GM19099 (cell line): Measurements from ENCODE around the gene PLD4.

Experiments
- POLR2A ChIP-seq: IDR thresholded peaks from 3 replicates; pipeline ENCODE4 v1.6.1; 2011; ENCODE audit warnings: low read depth; ENCODE audit not compliant: insufficient read length; ENCODE audit errors: extremely low read depth

PLD4 gene

DNA sequence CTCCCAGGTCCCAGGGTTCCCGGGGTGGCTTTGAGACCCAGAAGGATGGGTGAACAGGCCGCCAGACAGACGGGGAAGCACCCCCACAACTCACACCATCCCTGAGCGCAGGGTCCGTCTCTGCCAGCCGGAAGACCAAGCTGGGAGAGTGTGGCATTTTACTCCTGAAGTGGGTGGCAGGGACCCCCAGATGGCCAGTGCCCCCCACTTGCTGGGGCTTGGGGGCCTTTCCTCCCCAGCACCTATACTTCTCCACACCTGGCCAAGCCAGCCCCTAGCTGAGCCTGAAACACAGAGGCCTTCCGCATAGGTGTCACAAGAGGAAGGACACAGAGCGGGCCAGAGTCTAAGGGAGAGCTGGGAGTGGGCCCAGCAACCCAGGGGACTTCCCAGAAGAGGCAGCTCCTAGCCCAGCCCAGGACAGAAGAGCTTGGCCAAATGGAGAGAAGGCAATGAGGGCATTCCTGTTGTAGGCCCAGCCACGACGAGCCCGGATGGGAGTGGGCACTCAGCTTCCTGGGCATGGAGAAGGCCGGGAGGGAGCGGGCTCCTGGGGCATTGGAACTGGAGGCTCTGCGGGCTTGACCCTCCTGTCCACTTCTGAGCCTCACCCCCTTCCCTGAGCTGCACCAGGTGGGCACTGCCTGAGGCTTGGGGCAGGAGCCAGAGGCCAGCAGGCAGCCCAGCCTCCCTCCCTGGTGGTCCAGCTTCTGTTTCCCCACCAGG lies 50.1 kb downstream of the PLD4 start:
- TF ChIP-seq POLR2A: no peak

GRCh38 chr14:104975481-104976197 lies 51.0 kb downstream of the PLD4 start:
- no peak for TF ChIP-seq POLR2A

- TF ChIP-seq POLR2A: no peak
Measured at GRCh38 chr14:104976198-104977007, 51.7 kb downstream of the PLD4 start.

- TF ChIP-seq POLR2A: no peak
Measured at GRCh38 chr14:104977008-104977680, 52.5 kb downstream of the PLD4 start.

DNA sequence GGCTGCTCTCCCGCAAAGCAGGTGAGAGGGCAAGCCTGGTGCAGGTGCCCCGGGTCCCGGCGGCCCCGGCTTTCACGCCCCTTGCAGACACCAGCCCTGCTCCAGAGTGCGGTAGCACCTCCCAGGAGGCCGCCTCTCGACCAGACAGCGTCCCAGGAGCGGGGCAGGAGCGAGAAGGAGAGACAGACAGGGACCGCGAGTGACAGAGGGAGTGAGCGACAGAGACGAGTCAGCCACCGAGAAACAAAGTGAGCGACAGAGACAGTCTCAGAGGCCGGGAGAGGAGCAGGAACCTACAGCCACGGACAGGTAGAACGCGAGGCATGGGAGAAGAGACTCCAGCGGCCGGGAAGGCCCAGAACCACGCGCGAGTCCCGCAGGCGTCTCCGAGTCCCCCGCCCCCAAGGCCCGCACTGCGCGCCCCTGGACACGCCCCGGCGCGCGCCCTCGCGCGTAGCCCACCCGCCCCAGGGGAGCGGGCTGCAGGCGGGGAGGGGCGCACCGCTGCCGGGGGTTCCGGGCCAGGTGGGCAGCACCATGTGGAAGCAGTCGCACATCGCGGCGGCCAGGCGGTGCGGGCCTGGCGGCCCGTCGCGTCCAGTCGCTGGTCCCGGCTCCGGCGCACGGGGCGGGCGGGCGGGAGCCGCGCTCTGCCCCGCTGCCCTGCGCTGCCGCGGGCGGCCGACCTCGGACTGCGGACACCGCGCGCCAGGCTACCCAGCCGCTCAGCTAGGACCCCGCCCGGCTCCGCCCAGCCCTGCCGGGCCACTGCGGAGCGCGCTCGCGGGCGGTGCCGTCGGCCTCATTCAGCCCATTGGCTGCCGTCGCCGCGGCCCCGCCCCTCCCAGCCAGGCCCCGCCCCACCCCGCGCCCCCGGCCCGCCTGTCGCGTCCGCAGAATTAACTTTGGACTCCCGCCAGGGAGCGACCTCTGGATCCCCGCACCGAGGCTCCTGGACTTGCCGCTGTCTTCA lies 53.3 kb downstream of the PLD4 start, which contains the start of gene AHNAK2:
Gene AHNAK2 (minus strand): TSS at position 694 of the 973 bp plus-strand sequence. CDS start 137 bp downstream, at position 557.
- TF ChIP-seq POLR2A: no peak

GRCh38 chr14:104978746-104979691 lies 54.3 kb downstream of the PLD4 start:
- no peak for TF ChIP-seq POLR2A

DNA sequence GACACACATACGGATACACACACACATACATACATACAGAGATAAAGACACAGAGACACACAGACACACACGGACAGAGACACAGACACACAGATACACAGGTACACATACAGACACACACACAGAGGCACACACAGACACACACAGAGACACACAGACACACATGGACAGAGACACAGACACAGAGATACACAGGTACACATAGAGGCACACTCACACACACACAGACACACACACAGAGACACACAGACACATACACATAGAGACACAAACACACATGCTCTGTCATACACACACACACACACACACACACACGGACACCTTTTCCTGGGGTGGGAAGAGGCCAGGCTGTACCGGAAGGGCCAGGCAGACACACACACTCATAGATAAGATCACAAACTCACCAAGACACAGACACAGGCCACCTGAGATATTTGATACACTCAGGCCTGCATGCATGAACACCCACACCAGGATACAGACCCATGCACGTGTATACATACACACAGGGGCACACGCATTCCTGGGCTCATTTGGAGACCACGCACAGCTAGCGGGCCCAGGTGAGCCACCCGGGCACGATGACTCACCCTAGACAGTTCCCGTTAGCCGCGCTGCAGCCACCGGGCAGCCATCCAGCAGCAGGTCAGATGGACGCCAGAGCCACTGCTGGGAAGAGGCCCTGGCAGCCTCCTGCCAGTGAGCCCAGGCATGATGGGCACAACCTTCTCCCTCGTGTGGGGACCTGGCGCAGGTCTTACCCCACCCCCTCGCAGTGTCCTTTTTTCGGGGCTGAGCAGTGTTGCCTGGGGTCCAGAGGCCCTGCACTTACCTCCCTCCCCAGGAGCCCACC lies 55.3 kb downstream of the PLD4 start:
- no peak for TF ChIP-seq POLR2A

DNA sequence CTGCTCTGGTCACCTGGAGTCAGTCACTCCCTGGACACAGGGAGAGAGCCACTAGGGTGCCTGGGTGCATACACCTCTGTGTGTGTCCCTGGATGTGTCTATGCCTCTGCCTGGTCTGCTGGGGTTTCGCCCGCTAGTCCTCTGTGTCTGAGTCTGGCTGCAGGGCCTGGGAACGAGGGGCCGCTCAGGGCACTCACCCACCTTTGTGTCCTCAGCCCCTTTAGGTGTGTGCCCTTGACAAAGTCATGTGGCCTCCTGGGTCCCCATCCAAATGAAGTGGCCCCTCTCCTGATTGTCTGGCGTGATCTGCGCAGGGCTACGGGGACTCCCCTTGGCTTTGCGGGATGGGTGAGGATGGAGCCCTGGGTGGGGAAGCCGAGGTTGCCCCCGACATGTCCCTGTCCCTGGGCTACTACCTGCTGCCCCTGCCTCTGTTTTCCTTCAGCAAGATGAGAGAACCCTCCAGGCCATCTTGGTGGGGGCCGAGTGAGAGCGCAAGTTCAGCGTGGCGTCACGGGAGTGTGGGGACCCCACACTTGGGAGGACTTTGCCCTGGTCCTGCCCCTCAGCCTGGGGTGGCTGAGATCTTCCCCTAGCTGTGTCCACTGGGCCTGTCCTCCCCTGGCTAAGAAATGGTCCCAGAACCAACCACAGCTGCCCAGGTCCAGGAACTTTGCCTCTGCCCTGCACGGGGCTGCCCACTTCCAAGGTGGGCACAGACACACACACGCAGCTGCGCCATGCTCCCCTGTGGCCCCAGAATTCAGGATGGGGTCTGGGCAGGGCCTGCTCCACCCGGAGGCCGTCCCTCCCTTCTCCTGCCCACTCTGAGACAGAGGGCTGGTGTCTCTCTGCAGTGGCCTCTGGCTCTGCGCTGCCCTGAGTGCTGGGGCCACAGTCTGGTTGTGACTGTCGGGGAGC lies 56.2 kb downstream of the PLD4 start:
- no peak for TF ChIP-seq POLR2A

- no peak for TF ChIP-seq POLR2A
Measured at GRCh38 chr14:104981699-104982541, 57.2 kb downstream of the PLD4 start.
